Astrocyte (in vitro differentiated cells and primary cell): ENCODE measurements around the gene ALX1. TPM values are rescaled to one million over a fixed set of nuclear protein-coding genes. Genes with fewer than 3 reads are reported as not detected.
A peak's percentile ranks its signal among the peaks of the same experiment; 100 is the strongest.

Experiments used
- DNase-seq: peaks from one replicate; pipeline ENCODE4 v3.0.0-alpha.2; 2010; ENCODE audit warnings: low read depth
- FAIRE-seq: peaks from 2 replicates; lab custom pipeline; 2011; peaks lifted over from hg19 to GRCh38; lab: Jason Lieb, UNC
- H2AFZ ChIP-seq: 2 replicates; pipeline ENCODE4 v1.6.0; 2012; ENCODE audit warnings: low read depth, low read length, inconsistent platforms
- H3K27ac ChIP-seq: 2 replicates; pipeline ENCODE4 v1.5.1; 2011; ENCODE audit warnings: low read depth, low read length, inconsistent platforms
- H3K27me3 ChIP-seq: 2 replicates; pipeline ENCODE4 v1.6.0; 2011; ENCODE audit warnings: low read length, inconsistent platforms; ENCODE audit not compliant: insufficient read depth
- H3K36me3 ChIP-seq: 2 replicates; pipeline ENCODE4 v1.5.1; 2011; ENCODE audit warnings: low read length, inconsistent platforms; ENCODE audit not compliant: insufficient read depth
- H3K4me1 ChIP-seq: 2 replicates; pipeline ENCODE4 v1.5.1; 2011; ENCODE audit warnings: low read length, inconsistent platforms; ENCODE audit not compliant: insufficient read depth
- H3K4me2 ChIP-seq: 2 replicates; pipeline ENCODE4 v1.6.0; 2012; ENCODE audit warnings: low read length, inconsistent platforms
- H3K4me3 ChIP-seq: 2 replicates; pipeline ENCODE4 v1.5.1; 2011; ENCODE audit warnings: low read depth, mild to moderate bottlenecking, low read length, inconsistent platforms; ENCODE audit not compliant: insufficient read depth
- H3K79me2 ChIP-seq: 2 replicates; pipeline ENCODE4 v1.6.0; 2012; ENCODE audit warnings: mild to moderate bottlenecking, low read length, inconsistent platforms; ENCODE audit not compliant: insufficient read depth
- H3K9ac ChIP-seq: 2 replicates; pipeline ENCODE4 v1.6.0; 2012; ENCODE audit warnings: mild to moderate bottlenecking, low read length, inconsistent platforms
- H3K9me3 ChIP-seq: 2 replicates; pipeline ENCODE4 v1.5.1; 2012; ENCODE audit warnings: low read depth, mild to moderate bottlenecking, low read length, inconsistent platforms; ENCODE audit not compliant: insufficient read depth
- H4K20me1 ChIP-seq: 2 replicates; pipeline ENCODE4 v1.6.0; 2012; ENCODE audit warnings: low read length, inconsistent platforms; ENCODE audit not compliant: insufficient read depth
- H3K27ac Mint-ChIP-seq: one replicate; pipeline ENCODE4 v1.8.0; 2021; ENCODE audit warnings: mild to moderate bottlenecking, mixed read lengths; ENCODE audit not compliant: unreplicated experiment
- H3K27me3 Mint-ChIP-seq: one replicate; pipeline ENCODE4 v1.8.0; 2021; ENCODE audit warnings: low read depth, mixed read lengths; ENCODE audit not compliant: unreplicated experiment
- H3K36me3 Mint-ChIP-seq: one replicate; pipeline ENCODE4 v1.8.0; 2021; ENCODE audit warnings: low read depth, mixed read lengths; ENCODE audit not compliant: unreplicated experiment
- H3K4me1 Mint-ChIP-seq: one replicate; pipeline ENCODE4 v1.8.0; 2021; ENCODE audit warnings: low read depth, mixed read lengths; ENCODE audit not compliant: unreplicated experiment
- H3K4me3 Mint-ChIP-seq: one replicate; pipeline ENCODE4 v1.8.0; 2021; ENCODE audit warnings: mild to moderate bottlenecking, moderate library complexity, mixed read lengths; ENCODE audit not compliant: unreplicated experiment
- H3K9me3 Mint-ChIP-seq: one replicate; pipeline ENCODE4 v1.8.0; 2021; ENCODE audit warnings: mild to moderate bottlenecking, mixed read lengths; ENCODE audit not compliant: unreplicated experiment
- EZH2 ChIP-seq: IDR thresholded peaks from 2 replicates; pipeline ENCODE4 v1.6.1; 2012; ENCODE audit warnings: mild to moderate bottlenecking, low read length, inconsistent platforms; ENCODE audit not compliant: insufficient read depth
- total RNA-seq: library from RNA; stranded (reverse); gene quantifications from 2 replicates; pipeline ENCODE4 v1.2.1, GENCODE V29; 2021
- TF ChIP-seq, protein P1 (sequence below): IDR thresholded peaks from 2 replicates; pipeline ENCODE4 v1.5.1; 2011; ENCODE audit warnings: low read depth, mild to moderate bottlenecking, inconsistent platforms, low read length, moderate library complexity; ENCODE audit not compliant: insufficient read depth

ALX1 gene
- total RNA-seq, 1 donor from 2014 or later: 1.4 TPM

DNA sequence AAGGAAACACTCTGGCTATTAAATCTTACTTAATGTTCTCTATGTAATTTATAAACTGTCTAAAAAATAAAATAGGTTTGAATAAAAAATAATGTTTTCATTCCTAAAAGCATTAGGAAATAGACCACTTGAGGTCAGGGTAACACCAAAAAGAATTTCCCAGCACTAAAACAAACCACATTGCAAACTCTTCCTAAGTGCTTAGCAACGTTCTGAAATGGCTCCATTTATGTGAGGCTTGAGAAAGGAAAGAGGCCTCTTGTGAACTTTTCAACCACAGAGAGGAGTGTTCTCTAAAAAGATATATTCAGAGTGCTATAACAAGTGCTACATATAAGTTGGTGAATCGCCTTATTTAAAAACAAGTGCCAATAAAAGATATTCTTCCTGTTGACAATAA lies 42.7 kb downstream of the ALX1 start:
- H3K27me3 Mint-ChIP-seq: no peaks in the 10 kb centered on the region
- peak; percentile 7 for DNase-seq
- Histone ChIP-seq H3K27me3 (no peaks in the 10 kb centered on the region), H3K4me1 (no peaks in the 10 kb centered on the region), H3K4me3 (no peak overlapping the region), H3K36me3 (no peaks in the 10 kb centered on the region), H3K27ac (no peak overlapping the region), H2AFZ (no peak overlapping the region), H3K4me2 (no peak overlapping the region), H3K9ac (no peak overlapping the region), H3K79me2 (no peaks in the 10 kb centered on the region), H4K20me1 (no peaks in the 10 kb centered on the region), H3K9me3 (no peaks in the 10 kb centered on the region)
- H3K4me1 Mint-ChIP-seq: no peaks in the 10 kb centered on the region
- no peaks in the 10 kb centered on the region for H3K36me3 Mint-ChIP-seq
- TF ChIP-seq, protein P1, sequence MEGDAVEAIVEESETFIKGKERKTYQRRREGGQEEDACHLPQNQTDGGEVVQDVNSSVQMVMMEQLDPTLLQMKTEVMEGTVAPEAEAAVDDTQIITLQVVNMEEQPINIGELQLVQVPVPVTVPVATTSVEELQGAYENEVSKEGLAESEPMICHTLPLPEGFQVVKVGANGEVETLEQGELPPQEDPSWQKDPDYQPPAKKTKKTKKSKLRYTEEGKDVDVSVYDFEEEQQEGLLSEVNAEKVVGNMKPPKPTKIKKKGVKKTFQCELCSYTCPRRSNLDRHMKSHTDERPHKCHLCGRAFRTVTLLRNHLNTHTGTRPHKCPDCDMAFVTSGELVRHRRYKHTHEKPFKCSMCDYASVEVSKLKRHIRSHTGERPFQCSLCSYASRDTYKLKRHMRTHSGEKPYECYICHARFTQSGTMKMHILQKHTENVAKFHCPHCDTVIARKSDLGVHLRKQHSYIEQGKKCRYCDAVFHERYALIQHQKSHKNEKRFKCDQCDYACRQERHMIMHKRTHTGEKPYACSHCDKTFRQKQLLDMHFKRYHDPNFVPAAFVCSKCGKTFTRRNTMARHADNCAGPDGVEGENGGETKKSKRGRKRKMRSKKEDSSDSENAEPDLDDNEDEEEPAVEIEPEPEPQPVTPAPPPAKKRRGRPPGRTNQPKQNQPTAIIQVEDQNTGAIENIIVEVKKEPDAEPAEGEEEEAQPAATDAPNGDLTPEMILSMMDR: no peak
- TF ChIP-seq EZH2: no peak
- no peak overlapping the region for H3K27ac Mint-ChIP-seq
- H3K9me3 Mint-ChIP-seq: no peaks in the 10 kb centered on the region
- no peak overlapping the region for H3K4me3 Mint-ChIP-seq
- no peak for FAIRE-seq

DNA sequence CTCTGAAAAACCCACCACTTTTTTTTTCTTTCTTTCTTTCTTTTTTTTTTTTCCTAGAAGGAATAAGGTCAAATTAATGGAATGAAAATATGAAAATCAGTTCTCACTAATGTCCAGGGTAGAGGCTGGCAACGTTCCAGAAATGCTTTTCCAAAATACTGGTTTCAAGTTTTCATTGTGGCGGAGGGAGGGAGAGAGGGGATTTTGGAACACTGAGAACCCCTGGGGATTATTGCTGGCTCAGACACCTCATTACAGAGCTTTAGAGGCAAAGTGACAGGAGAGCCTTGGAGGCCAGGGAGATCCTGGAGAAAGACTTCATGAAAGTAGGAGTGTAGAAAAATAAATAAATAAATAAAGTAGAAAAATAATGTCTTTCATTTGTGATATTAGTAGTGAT lies 45.4 kb downstream of the ALX1 start:
- Histone ChIP-seq H3K27me3 (no peaks in the 10 kb centered on the region), H4K20me1 (no peaks in the 10 kb centered on the region), H3K27ac (no peak overlapping the region), H3K9me3 (no peaks in the 10 kb centered on the region), H3K4me3 (no peak overlapping the region), H3K79me2 (no peaks in the 10 kb centered on the region), H3K9ac (no peak overlapping the region), H3K4me2 (no peak overlapping the region), H3K36me3 (no peaks in the 10 kb centered on the region), H3K4me1 (no peaks in the 10 kb centered on the region), H2AFZ (no peak overlapping the region)
- Mint-ChIP-seq H3K4me3 (no peak overlapping the region), H3K9me3 (no peaks in the 10 kb centered on the region), H3K4me1 (no peaks in the 10 kb centered on the region), H3K36me3 (no peaks in the 10 kb centered on the region), H3K27me3 (no peaks in the 10 kb centered on the region), H3K27ac (no peak overlapping the region)
- DNase-seq: no peak
- no peak for TF ChIP-seq EZH2
- TF ChIP-seq, protein P1: no peak
- FAIRE-seq: no peak

DNA sequence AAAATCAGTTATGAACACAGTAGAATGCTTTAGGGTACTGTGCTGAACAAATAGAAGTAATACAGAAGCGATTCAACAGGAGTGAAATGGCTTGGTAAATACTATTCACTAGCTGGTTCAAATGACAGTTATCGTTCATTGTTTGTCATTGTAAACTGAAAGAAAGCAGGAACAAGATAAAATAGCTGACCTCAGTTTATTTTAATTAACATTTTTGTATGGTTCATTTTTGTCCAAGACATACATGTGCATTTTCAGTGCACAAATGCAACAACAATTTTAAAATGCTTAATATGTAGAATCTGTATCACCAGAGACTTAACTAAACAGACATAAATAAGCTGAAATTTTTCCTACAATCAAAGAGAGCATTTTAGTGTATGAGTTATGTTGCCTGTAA lies 49.9 kb downstream of the ALX1 start:
- Histone ChIP-seq H3K4me3 (no peak overlapping the region), H3K4me2 (no peak overlapping the region), H4K20me1 (no peaks in the 10 kb centered on the region), H2AFZ (no peak overlapping the region), H3K9me3 (no peaks in the 10 kb centered on the region), H3K79me2 (no peaks in the 10 kb centered on the region), H3K27me3 (no peaks in the 10 kb centered on the region), H3K36me3 (no peaks in the 10 kb centered on the region), H3K27ac (no peak overlapping the region), H3K9ac (no peak overlapping the region), H3K4me1 (no peaks in the 10 kb centered on the region)
- Mint-ChIP-seq H3K4me1 (no peaks in the 10 kb centered on the region), H3K4me3 (no peak overlapping the region), H3K27ac (no peak overlapping the region), H3K27me3 (no peaks in the 10 kb centered on the region), H3K36me3 (no peaks in the 10 kb centered on the region), H3K9me3 (no peaks in the 10 kb centered on the region)
- DNase-seq: no peak
- no peak for FAIRE-seq
- no peak for TF ChIP-seq EZH2
- TF ChIP-seq, protein P1: no peak
